ENCODE measurements around the gene TMEM158.

TMEM158 gene

GRCh38 chr3:45234250-45234649 is 8.2 kb upstream of the TMEM158 start:
- FAIRE-seq, result no peak

GRCh38 chr3:45232521-45232920 is 6.4 kb upstream of the TMEM158 start:
- DNase-seq (ENCODE audit: insufficient read length, low spot score) (no peak), FAIRE-seq (no peak)

More at GRCh38 chr3:45234250-45234649, 8.2 kb upstream of the TMEM158 start:
- DNase-seq (ENCODE audit: insufficient read length, low spot score), result no peak

- FAIRE-seq (no peak), DNase-seq (ENCODE audit: insufficient read length, low spot score) (no peak)
Observed at GRCh38 chr3:45227946-45228345, 1.9 kb upstream of the TMEM158 start.

- no peak for FAIRE-seq
- no peak for DNase-seq (ENCODE audit: insufficient read length, low spot score)
Observed at GRCh38 chr3:45227071-45227820, 1.2 kb upstream of the TMEM158 start.

DNA sequence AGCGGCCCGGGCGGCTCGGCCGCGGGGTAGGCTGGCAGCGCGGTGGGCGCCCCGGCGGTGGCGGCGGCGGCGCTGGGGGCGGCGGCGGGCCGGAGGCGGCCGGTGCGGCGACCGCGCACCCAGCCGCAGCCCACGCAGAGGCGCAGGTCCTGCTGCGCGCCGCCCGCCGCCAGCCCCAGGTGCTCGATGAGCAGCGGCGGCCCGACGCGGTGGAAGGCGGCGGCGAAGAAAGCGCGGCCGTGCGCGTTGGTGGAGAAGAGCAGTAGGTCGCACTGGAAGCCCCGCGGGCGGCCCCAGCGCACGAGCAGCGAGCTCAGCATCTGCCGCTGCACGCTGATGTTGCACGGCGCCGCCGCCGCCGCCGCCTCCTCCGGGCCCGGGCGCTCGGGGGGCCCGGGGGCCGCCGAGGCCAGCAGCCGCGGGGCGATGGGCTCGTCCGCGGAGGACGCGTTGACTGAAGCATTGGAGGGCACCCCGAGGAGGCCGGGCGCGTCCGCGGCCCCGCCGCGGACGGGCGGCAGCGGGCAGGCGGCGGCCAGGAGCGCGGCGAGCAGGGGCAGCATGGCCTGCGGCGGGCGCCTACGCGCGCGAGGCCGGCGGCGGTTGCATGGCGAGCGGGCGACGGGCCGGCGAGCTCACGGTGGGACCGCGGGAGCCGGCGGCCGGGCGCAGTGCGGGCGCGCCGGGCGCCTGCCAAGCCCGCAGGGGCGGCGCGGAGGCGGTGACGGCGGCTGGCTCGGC is 452 bp downstream of the TMEM158 start:
- no peak for DNase-seq (ENCODE audit: insufficient read length, low spot score)
- FAIRE-seq, result no peak

GRCh38 chr3:45224824-45225464 is 1.1 kb downstream of the TMEM158 start:
- DNase-seq (ENCODE audit: insufficient read length, low spot score) (peak; percentile 75), FAIRE-seq (peak; percentile 92)

- no peak for FAIRE-seq
- DNase-seq (ENCODE audit: insufficient read length, low spot score), result no peak
Observed at GRCh38 chr3:45223889-45224727, 2.0 kb downstream of the TMEM158 start.

GRCh38 chr3:45219694-45220093 is 6.4 kb downstream of the TMEM158 start:
- FAIRE-seq (no peak), DNase-seq (ENCODE audit: insufficient read length, low spot score) (no peak)

- no peak for FAIRE-seq
- no peak for DNase-seq (ENCODE audit: insufficient read length, low spot score)
Observed at GRCh38 chr3:45218578-45219390, 7.3 kb downstream of the TMEM158 start.

DNA sequence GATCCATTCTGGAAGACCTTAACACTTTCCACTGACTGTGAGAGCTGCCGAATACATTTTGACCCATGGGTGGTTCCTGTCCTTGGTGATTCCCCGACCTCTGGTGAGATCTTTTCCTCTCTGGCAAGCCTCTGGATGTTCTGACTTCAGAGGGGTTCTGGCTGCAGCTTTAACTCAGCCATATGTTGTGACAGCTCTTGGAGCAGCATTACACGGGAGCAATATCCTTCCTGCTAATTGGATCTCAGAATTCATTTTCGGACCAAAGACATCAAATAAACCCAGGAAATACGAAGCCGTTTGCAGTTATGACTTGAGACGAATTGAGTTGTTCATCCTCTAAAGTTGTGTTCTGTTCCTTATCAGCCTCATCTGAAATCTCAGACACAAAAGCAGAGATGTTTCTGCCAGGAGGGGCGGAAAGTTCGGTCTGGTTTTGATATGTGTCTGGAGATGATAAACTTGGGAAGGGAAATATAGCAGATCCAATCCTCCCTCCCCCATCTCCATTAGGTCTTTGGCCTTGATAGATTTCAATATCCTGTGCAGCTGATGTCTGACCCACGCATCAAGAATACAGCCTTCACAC is 10.0 kb downstream of the TMEM158 start:
- FAIRE-seq, result no peak

GRCh38 chr3:45215466-45215865 is 10.6 kb downstream of the TMEM158 start:
- FAIRE-seq, result no peak
- no peak for DNase-seq (ENCODE audit: insufficient read length, low spot score)

More for the DNA sequence above, 10.0 kb downstream of the TMEM158 start:
- DNase-seq (ENCODE audit: insufficient read length, low spot score), result no peak

- no peak for FAIRE-seq
- no peak for DNase-seq (ENCODE audit: insufficient read length, low spot score)
Observed at GRCh38 chr3:45214061-45214680, 11.9 kb downstream of the TMEM158 start.

DNA sequence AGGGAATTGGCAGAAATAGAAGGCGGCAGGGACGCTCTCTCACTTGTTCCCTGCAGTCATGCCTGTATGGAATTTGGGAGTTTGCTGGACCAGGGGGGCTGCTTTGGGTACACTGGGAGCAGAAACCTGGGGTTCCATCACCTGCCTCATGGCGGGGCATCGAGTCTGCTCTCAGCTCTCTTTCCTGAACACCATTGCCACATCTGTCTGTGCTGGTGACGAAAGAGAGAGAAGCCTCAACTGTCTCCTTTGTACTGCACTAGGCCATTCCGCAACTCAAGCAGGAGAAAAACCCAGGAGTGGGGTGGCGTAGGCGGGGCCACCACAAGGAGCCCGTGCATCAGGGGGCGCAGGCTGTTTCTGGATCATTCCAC is 14.0 kb downstream of the TMEM158 start:
- DNase-seq (ENCODE audit: insufficient read length, low spot score), result no peak
- no peak for FAIRE-seq

GRCh38 chr3:45211466-45212094 is 14.5 kb downstream of the TMEM158 start:
- no peak for FAIRE-seq
- no peak for DNase-seq (ENCODE audit: insufficient read length, low spot score)

- DNase-seq (ENCODE audit: insufficient read length, low spot score), result peak; percentile 69
- peak; percentile 89 for FAIRE-seq
Observed at GRCh38 chr3:45210308-45211041, 15.6 kb downstream of the TMEM158 start.

- DNase-seq (ENCODE audit: insufficient read length, low spot score), result no peak
- no peak for FAIRE-seq
Observed at GRCh38 chr3:45209526-45209925, 16.6 kb downstream of the TMEM158 start.

DNA sequence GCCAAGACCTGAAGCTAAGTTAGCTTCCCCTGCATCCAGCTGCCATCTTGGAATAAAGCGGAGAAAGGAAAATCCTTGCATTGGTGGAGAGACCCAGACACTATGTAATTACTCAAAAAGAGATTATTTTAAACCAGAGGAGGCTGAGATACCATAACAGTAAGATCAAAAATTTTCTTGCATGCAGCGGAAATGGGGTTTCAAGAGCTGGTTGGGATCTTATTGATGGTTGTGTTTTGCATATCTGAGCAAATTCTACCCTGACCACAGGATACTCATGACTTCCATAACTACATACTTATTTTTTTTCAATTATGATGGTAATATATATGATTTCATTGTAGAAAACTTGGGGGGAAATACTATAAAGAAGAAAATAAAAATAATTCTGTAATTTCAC is 17.5 kb downstream of the TMEM158 start:
- FAIRE-seq, result no peak
- DNase-seq (ENCODE audit: insufficient read length, low spot score), result no peak

GRCh38 chr3:45207446-45207845 is 18.6 kb downstream of the TMEM158 start:
- DNase-seq (ENCODE audit: insufficient read length, low spot score) (no peak), FAIRE-seq (no peak)

All from HTR-8/SVneo (cell line).